ENCODE data around the gene HLX. TPM values are rescaled to one million over a fixed set of nuclear protein-coding genes. Genes with fewer than 3 reads are reported as not detected.

HLX gene
- total and polyA plus RNA-seq, 9 of the 15 experiments (the other 6 are each of a cell fraction or from before 2014, with no cell fraction given) = 0.10 to 3.0 (median 1.6) TPM

GRCh38 chr1:220872296-220872695 is 6.9 kb upstream of the HLX start:
- Histone ChIP-seq H2AFZ (ENCODE audit: low read depth, low read length) (no peak overlapping the region), H3K36me3 (ENCODE audit: control insufficient read depth, insufficient read depth, low read length) (no peaks in the 10 kb centered on the region), H3K4me1 (replicated peaks in 1 of 2; ENCODE audit: control insufficient read depth in 2 of 2, insufficient read depth in 2 of 2, low read length in 2 of 2) (peaks cover 0 to 3% of the 10 kb centered on the region in 2 experiments; a peak in 1 of 5 replicates), H3K27ac (ENCODE audit: extremely low read depth, low read depth, low read length) (no peak overlapping the region), H3K9me3 (replicated peaks; ENCODE audit: control insufficient read depth, insufficient read depth, low read depth, low read length) (no peaks in the 10 kb centered on the region), H3K4me2 (ENCODE audit: insufficient read depth, low read length) (no peak overlapping the region), H3K9me1 (ENCODE audit: control insufficient read depth, insufficient read depth, low read length) (no peaks in the 10 kb centered on the region), H3K4me3 (no peak overlapping the region), H3K27me3 (ENCODE audit: control insufficient read depth in 2 of 2, insufficient read depth in 2 of 2, low read length in 2 of 2) (peaks cover 0 to 3% of the 10 kb centered on the region in 2 experiments; a peak in 2 of 5 replicates), H3K9ac (ENCODE audit: insufficient read depth in 1 of 2, low read depth in 2 of 2, low read length in 2 of 2) (no peak overlapping the region), H3K79me2 (ENCODE audit: control insufficient read depth, insufficient read depth, low read length) (no peaks in the 10 kb centered on the region), H4K20me1 (replicated peaks; ENCODE audit: control insufficient read depth, insufficient read depth, low read length) (0 out of 2 replicates have a peak, but pooled peaks cover 4% of the 10 kb centered on the region)
- ATAC-seq (no peak), DNase-seq (ENCODE audit: extremely low read depth in 1 of 4, low spot score in 3 of 4) (no peak), FAIRE-seq (no peak)
- ChIA-PET CTCF (ENCODE audit: low intra/inter-chr PET ratio) (no interaction called here), POLR2A (no interaction called here)
- intact Hi-C loops (cut with micrococcal nuclease) = no loop called here
- peak; percentile 48 for TF ChIP-seq ZNF316 (IDR thresholded peaks at IDR 0.05)
- TF ChIP-seq OTX1 (CRISPR knock-in tag; IDR thresholded peaks at IDR 0.05) = no peak
- TF ChIP-seq C11orf30 (IDR thresholded peaks at IDR 0.05; ENCODE audit: low read depth) = peak; percentile 27; the same call in 1 of the 2 replicates
- no peak for TF ChIP-seq ZMIZ1 (IDR thresholded peaks at IDR 0.05; ENCODE audit: low read depth in 2 of 2, low read length in 2 of 2)
- BruUV-seq (replicated peaks) = no TSS peak
- in situ Hi-C loops (cut with MboI) = loop anchor here (5.0 to 10.0 kb wide), 2 partner anchors 330 to 1583 kb away; no protein-coding TSS in a partner anchor

All from K562 (cell line).